ENCODE results near the gene ARPP21.
A peak's percentile ranks its signal among the peaks of the same experiment; 100 is the strongest.

The ARPP21 gene

GRCh38 chr3:35707904-35708303, 68.6 kb downstream of the ARPP21 start:
- in situ Hi-C loops (cut with HindIII; ENCODE audit: low sequenced_read_pairs): no loop called here
- DNase-seq (ENCODE audit: low read depth, low spot score): peak; percentile 4

GRCh38 chr3:35708394-35709271, 69.3 kb downstream of the ARPP21 start:
- H3K4me3 ChIP-seq (ENCODE audit: low read depth, low read length): no peak overlapping the region
- in situ Hi-C loops (cut with HindIII; ENCODE audit: low sequenced_read_pairs): no loop called here
- no peak for TF ChIP-seq CTCF (IDR thresholded peaks at IDR 0.05; ENCODE audit: low read depth, low read length)
- DNase-seq (ENCODE audit: low read depth, low spot score): no peak

More at GRCh38 chr3:35707904-35708303, 68.6 kb downstream of the ARPP21 start:
- no peak overlapping the region for H3K4me3 ChIP-seq (ENCODE audit: low read depth, low read length)
- no peak for TF ChIP-seq CTCF (IDR thresholded peaks at IDR 0.05; ENCODE audit: low read depth, low read length)

- in situ Hi-C loops (cut with HindIII; ENCODE audit: low sequenced_read_pairs): no loop called here
- no peak for DNase-seq (ENCODE audit: low read depth, low spot score)
- no peak for TF ChIP-seq CTCF (IDR thresholded peaks at IDR 0.05; ENCODE audit: low read depth, low read length)
- H3K4me3 ChIP-seq (ENCODE audit: low read depth, low read length): no peak overlapping the region
Observed at GRCh38 chr3:35709691-35710090, 70.4 kb downstream of the ARPP21 start.

GRCh38 chr3:35710554-35710953, 71.2 kb downstream of the ARPP21 start:
- no peak overlapping the region for H3K4me3 ChIP-seq (ENCODE audit: low read depth, low read length)
- TF ChIP-seq CTCF (IDR thresholded peaks at IDR 0.05; ENCODE audit: low read depth, low read length): no peak
- DNase-seq (ENCODE audit: low read depth, low spot score): no peak
- in situ Hi-C loops (cut with HindIII; ENCODE audit: low sequenced_read_pairs): no loop called here

- in situ Hi-C loops (cut with HindIII; ENCODE audit: low sequenced_read_pairs): no loop called here
- no peak for DNase-seq (ENCODE audit: low read depth, low spot score)
- H3K4me3 ChIP-seq (ENCODE audit: low read depth, low read length): no peak overlapping the region
- TF ChIP-seq CTCF (IDR thresholded peaks at IDR 0.05; ENCODE audit: low read depth, low read length): no peak
Observed at GRCh38 chr3:35718921-35719320, 79.6 kb downstream of the ARPP21 start.

- DNase-seq (ENCODE audit: low read depth, low spot score): peak; percentile 13
- TF ChIP-seq CTCF (IDR thresholded peaks at IDR 0.05; ENCODE audit: low read depth, low read length): no peak
- in situ Hi-C loops (cut with HindIII; ENCODE audit: low sequenced_read_pairs): no loop called here
- H3K4me3 ChIP-seq (ENCODE audit: low read depth, low read length): no peak overlapping the region
Observed at GRCh38 chr3:35721628-35722027, 82.3 kb downstream of the ARPP21 start.

Data from astrocyte of the spinal cord (primary cell).